Astrocyte (in vitro differentiated cells and primary cell): ENCODE results near the gene PTK7.

Experiments
- CTCF ChIP-seq: IDR thresholded peaks from 2 replicates; pipeline ENCODE4 v1.5.1; 2011; ENCODE audit warnings: low read depth, mild to moderate bottlenecking, inconsistent platforms, low read length, moderate library complexity; ENCODE audit not compliant: insufficient read depth
- EZH2 ChIP-seq: IDR thresholded peaks from 2 replicates; pipeline ENCODE4 v1.6.1; 2012; ENCODE audit warnings: mild to moderate bottlenecking, low read length, inconsistent platforms; ENCODE audit not compliant: insufficient read depth

- TF ChIP-seq CTCF (no peak), EZH2 (no peak)
Observed at GRCh38 chr6:43060034-43060754, 15.9 kb upstream of the PTK7 start.
